WTC11 (cell line): Measurements from ENCODE around the gene CLHC1.

Experiments
- FOXK1 ChIP-seq: sonication (generic); formaldehyde crosslinking; IDR thresholded peaks from 2 replicates; pipeline ENCODE4 v1.8.0; 2022; ENCODE audit warnings: mild to moderate bottlenecking, moderate library complexity, missing genetic modification reagents
- HMGA2 ChIP-seq: fragments of 250-450 bp; sonication (Bioruptor Pico); IDR thresholded peaks from 2 replicates; pipeline ENCODE4 v1.4.0; 2021; ENCODE audit warnings: mild to moderate bottlenecking, moderate library complexity
- JUN ChIP-seq: sonication (generic); formaldehyde crosslinking; IDR thresholded peaks from 2 replicates; pipeline ENCODE4 v1.8.0; 2023; ENCODE audit warnings: mild to moderate bottlenecking, missing genetic modification reagents
- SP1 ChIP-seq: sonication (generic); formaldehyde crosslinking; conservative IDR thresholded peaks from 2 replicates; pipeline ENCODE4 v1.8.1; 2022; ENCODE audit warnings: missing genetic modification reagents
- TEAD4 ChIP-seq: sonication (generic); formaldehyde crosslinking; IDR thresholded peaks from 2 replicates; pipeline ENCODE4 v1.8.0; 2022; ENCODE audit warnings: mild to moderate bottlenecking, missing genetic modification reagents
- ZNF121 ChIP-seq: sonication (generic); formaldehyde crosslinking; IDR thresholded peaks from 2 replicates; pipeline ENCODE4 v1.8.0; 2023; ENCODE audit warnings: missing genetic modification reagents
- ZNF232 ChIP-seq: sonication (generic); formaldehyde crosslinking; IDR thresholded peaks from 2 replicates; pipeline ENCODE4 v1.8.0; 2022; ENCODE audit warnings: mild to moderate bottlenecking, missing genetic modification reagents
- TF ChIP-seq, protein P1 (sequence below): sonication (generic); formaldehyde crosslinking; IDR thresholded peaks from 2 replicates; pipeline ENCODE4 v1.8.0; 2022; ENCODE audit warnings: missing genetic modification reagents
- TF ChIP-seq, protein P2 (sequence below): sonication (generic); formaldehyde crosslinking; IDR thresholded peaks from 2 replicates; pipeline ENCODE4 v1.8.1; 2022; ENCODE audit warnings: low read depth, mild to moderate bottlenecking, moderate library complexity, missing genetic modification reagents, borderline replicate concordance
- TF ChIP-seq, protein P3 (sequence below): sonication (generic); formaldehyde crosslinking; IDR thresholded peaks from 2 replicates; pipeline ENCODE4 v1.8.0; 2022; ENCODE audit warnings: mild to moderate bottlenecking, missing genetic modification reagents
- TF ChIP-seq, protein P4 (sequence below): fragments of 200-600 bp; IDR thresholded peaks from 2 replicates; pipeline ENCODE4 v1.8.0; 2022; ENCODE audit warnings: antibody characterized with exemption

DNA sequence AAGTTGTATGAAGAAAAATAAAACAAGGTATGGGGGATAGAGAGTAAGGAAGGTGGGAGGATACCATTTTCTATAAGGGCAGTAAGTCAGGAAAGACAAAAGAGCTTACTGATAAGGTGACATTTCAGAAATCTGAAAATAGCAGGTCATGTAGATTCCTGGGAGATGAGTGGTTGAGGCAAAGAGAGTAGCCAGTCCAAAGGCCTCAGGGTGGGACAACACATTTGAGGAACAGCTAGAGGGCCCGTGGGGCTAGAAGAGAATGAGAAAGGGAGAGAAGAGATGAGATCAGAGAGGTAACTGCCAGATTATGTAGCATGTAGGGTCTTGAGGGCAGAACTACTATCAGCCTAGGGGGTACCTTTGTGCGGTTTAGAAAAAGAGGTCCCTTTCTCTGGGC is 2.9 kb downstream of the CLHC1 start:
- no peak for TF ChIP-seq TEAD4
- TF ChIP-seq, protein P1, sequence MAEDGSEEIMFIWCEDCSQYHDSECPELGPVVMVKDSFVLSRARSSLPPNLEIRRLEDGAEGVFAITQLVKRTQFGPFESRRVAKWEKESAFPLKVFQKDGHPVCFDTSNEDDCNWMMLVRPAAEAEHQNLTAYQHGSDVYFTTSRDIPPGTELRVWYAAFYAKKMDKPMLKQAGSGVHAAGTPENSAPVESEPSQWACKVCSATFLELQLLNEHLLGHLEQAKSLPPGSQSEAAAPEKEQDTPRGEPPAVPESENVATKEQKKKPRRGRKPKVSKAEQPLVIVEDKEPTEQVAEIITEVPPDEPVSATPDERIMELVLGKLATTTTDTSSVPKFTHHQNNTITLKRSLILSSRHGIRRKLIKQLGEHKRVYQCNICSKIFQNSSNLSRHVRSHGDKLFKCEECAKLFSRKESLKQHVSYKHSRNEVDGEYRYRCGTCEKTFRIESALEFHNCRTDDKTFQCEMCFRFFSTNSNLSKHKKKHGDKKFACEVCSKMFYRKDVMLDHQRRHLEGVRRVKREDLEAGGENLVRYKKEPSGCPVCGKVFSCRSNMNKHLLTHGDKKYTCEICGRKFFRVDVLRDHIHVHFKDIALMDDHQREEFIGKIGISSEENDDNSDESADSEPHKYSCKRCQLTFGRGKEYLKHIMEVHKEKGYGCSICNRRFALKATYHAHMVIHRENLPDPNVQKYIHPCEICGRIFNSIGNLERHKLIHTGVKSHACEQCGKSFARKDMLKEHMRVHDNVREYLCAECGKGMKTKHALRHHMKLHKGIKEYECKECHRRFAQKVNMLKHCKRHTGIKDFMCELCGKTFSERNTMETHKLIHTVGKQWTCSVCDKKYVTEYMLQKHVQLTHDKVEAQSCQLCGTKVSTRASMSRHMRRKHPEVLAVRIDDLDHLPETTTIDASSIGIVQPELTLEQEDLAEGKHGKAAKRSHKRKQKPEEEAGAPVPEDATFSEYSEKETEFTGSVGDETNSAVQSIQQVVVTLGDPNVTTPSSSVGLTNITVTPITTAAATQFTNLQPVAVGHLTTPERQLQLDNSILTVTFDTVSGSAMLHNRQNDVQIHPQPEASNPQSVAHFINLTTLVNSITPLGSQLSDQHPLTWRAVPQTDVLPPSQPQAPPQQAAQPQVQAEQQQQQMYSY, result no peak
- TF ChIP-seq, protein P2, sequence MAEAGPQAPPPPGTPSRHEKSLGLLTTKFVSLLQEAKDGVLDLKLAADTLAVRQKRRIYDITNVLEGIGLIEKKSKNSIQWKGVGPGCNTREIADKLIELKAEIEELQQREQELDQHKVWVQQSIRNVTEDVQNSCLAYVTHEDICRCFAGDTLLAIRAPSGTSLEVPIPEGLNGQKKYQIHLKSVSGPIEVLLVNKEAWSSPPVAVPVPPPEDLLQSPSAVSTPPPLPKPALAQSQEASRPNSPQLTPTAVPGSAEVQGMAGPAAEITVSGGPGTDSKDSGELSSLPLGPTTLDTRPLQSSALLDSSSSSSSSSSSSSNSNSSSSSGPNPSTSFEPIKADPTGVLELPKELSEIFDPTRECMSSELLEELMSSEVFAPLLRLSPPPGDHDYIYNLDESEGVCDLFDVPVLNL, result no peak
- TF ChIP-seq, protein P3, sequence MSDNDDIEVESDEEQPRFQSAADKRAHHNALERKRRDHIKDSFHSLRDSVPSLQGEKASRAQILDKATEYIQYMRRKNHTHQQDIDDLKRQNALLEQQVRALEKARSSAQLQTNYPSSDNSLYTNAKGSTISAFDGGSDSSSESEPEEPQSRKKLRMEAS (CRISPR knock-in tag), result no peak
- no peak for TF ChIP-seq HMGA2
- TF ChIP-seq, protein P4, sequence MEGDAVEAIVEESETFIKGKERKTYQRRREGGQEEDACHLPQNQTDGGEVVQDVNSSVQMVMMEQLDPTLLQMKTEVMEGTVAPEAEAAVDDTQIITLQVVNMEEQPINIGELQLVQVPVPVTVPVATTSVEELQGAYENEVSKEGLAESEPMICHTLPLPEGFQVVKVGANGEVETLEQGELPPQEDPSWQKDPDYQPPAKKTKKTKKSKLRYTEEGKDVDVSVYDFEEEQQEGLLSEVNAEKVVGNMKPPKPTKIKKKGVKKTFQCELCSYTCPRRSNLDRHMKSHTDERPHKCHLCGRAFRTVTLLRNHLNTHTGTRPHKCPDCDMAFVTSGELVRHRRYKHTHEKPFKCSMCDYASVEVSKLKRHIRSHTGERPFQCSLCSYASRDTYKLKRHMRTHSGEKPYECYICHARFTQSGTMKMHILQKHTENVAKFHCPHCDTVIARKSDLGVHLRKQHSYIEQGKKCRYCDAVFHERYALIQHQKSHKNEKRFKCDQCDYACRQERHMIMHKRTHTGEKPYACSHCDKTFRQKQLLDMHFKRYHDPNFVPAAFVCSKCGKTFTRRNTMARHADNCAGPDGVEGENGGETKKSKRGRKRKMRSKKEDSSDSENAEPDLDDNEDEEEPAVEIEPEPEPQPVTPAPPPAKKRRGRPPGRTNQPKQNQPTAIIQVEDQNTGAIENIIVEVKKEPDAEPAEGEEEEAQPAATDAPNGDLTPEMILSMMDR, result no peak
- no peak for TF ChIP-seq ZNF121 (CRISPR knock-in tag)
- no peak for TF ChIP-seq JUN
- TF ChIP-seq FOXK1 (CRISPR knock-in tag), result no peak
- no peak for TF ChIP-seq SP1
- no peak for TF ChIP-seq ZNF232 (CRISPR knock-in tag)
